Right lobe of liver (tissue), 6 donors: ENCODE data around the gene NLRC5. TPM values are rescaled to one million over a fixed set of nuclear protein-coding genes. Genes with fewer than 3 reads are reported as not detected.

Source experiments
- ATAC-seq, 4 donors: fragments of 200-7000 bp; cut with Tn5 transposase; one replicate each; pipeline ENCODE4 v1.9.1; 2020; ENCODE audit warnings: mild to moderate bottlenecking in 4 of 4, moderate library complexity in 4 of 4
- DNase-seq, 3 donors: peaks; one replicate each; pipeline ENCODE4 v3.0.0-alpha.2; 2020
- H3K27ac ChIP-seq, 3 donors: fragments of 200-600 bp; one replicate each; pipeline ENCODE4 v1.8.0; 2022
- H3K27me3 ChIP-seq, 2 donors: fragments of 200-600 bp; one replicate each; pipeline ENCODE4 v1.8.0; 2022
- H3K36me3 ChIP-seq, 4 donors: fragments of 200-600 bp; sonication (generic) in 1 of 4; one replicate each; pipeline versions ENCODE4 v1.5.1 to v1.8.0; 2017 to 2022; ENCODE audit warnings: control low read depth in 1 of 4
- H3K4me1 ChIP-seq, 4 donors: fragments of 200-600 bp; sonication (generic) in 1 of 4; one replicate each; pipeline versions ENCODE4 v1.5.1 to v1.8.0; 2017 to 2022; ENCODE audit warnings: control low read depth in 1 of 4
- H3K4me3 ChIP-seq, 3 donors: fragments of 200-600 bp; one replicate each; pipeline ENCODE4 v1.8.0; 2022
- H3K9me3 ChIP-seq, 4 donors: fragments of 200-600 bp; sonication (generic) in 1 of 4; one replicate each; pipeline versions ENCODE4 v1.5.1 to v1.8.0; 2017 to 2022; ENCODE audit warnings: control low read depth in 1 of 4
- POLR2A ChIP-seq: fragments of 450-650 bp; IDR thresholded peaks from one replicate; pipeline ENCODE4 v1.6.1; 2017; ENCODE audit warnings: antibody characterized with exemption, mild to moderate bottlenecking
- WGBS: methylation state at CpG from one replicate; pipeline ENCODE4 v1.1.6; 2018; ENCODE audit warnings: low coverage, low lambda C conversion rate; ENCODE audit not compliant: insufficient coverage; ENCODE audit errors: missing lambda C conversion rate; 5-methylcytosine and 5-hydroxymethylcytosine counted together
- intact Hi-C, 2 donors: fragments of 100-400 bp; cut with DNase I; formaldehyde crosslinking; loops; one replicate each; pipeline versions ENCODE4 v1.11.2 to v1.14.1; 2022
- total RNA-seq, 6 experiments: library from RNA; depleted of rRNA in 2 of 6; stranded (reverse); fragments of >200 nt in 2 of 6; fragmentation: NEBNext Ultra II Directional in 3 of 6; extraction: Animal tissue kit (Norgen Biotek cat#: 25700) in 3 of 6; gene quantifications; one replicate each; pipeline versions ENCODE4 v1.1.0 to v1.2.4, GENCODE V29; 2016 to 2023
- TF ChIP-seq, protein P1 (sequence below), 4 donors: fragments of 200-600 bp in 3 of 4; fragments of 450-650 bp in 1 of 4; IDR thresholded peaks; one replicate each; pipeline versions ENCODE4 v1.5.1 to v1.8.0; 2016 to 2022; ENCODE audit warnings: antibody characterized with exemption in 4 of 4, mild to moderate bottlenecking in 2 of 4
- donor health status: DM: no; HTN: yes; CAD: no.
- donor health status: DM: no; HTN: no; CAD: no.
- donor health status: DM: no; HTN: no; CAD: no.
- donor health status: DM: no; HTN: yes; CAD: no.
- donor health status: DM: no; HTN: yes; CAD: no.

Gene NLRC5
- total RNA-seq, 6 experiments from 2014 or later, result 4.6 to 25.2 (median 13.3) TPM

DNA sequence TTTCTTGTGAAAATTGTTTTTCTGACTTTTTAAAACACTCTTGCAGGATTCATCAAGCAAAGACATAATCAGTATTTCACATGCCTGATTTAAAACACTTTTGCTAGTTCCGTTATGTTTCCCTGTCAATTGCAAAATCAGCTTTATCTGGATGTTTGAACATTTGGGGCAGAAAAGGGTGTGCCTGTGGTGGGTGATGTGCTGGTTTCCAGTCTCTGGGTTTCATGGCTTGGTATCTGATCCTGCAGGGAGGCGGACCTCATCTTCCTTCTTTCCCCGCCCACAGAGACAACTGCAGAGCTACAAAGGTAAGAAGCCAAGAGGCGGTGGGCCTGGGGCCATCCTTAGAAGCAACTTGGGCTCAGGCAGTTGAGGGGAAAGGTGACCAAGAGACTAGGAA, 41.8 kb downstream of the NLRC5 start:
- DNase-seq (peak in 1 of 3 donors; percentile 20), ATAC-seq (no peak)
- Histone ChIP-seq H3K4me1 (no peaks in the 10 kb centered on the region), H3K4me3 (no peak overlapping the region), H3K9me3 (no peaks in the 10 kb centered on the region), H3K27ac (no peak overlapping the region), H3K27me3 (no peaks in the 10 kb centered on the region), H3K36me3 (no peaks in the 10 kb centered on the region)
- intact Hi-C loops, result no loop called here
- TF ChIP-seq POLR2A, result no peak
- TF ChIP-seq, protein P1, sequence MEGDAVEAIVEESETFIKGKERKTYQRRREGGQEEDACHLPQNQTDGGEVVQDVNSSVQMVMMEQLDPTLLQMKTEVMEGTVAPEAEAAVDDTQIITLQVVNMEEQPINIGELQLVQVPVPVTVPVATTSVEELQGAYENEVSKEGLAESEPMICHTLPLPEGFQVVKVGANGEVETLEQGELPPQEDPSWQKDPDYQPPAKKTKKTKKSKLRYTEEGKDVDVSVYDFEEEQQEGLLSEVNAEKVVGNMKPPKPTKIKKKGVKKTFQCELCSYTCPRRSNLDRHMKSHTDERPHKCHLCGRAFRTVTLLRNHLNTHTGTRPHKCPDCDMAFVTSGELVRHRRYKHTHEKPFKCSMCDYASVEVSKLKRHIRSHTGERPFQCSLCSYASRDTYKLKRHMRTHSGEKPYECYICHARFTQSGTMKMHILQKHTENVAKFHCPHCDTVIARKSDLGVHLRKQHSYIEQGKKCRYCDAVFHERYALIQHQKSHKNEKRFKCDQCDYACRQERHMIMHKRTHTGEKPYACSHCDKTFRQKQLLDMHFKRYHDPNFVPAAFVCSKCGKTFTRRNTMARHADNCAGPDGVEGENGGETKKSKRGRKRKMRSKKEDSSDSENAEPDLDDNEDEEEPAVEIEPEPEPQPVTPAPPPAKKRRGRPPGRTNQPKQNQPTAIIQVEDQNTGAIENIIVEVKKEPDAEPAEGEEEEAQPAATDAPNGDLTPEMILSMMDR (IDR thresholded peaks at IDR 0.05), result no peak
- 75% methylated on average over 3 of the region's 4 CpGs for WGBS

DNA sequence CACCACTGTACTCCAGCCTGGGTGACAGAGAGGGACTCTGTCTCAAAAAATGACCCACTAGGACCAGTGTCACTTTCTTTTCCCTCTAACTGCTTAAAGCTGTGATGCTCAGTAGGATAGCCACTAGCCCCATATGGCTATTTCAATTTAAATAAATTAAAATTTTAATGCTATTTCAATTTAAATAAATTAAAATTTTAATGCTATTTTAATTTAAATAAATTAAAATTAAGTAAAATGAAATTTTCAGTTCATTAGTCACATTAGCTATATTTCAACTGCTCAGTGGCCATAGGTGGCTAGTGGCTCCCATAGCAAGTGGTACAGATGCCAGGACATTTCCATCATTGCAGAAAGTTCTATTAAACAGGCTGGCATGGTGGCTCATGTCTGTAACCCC, 43.0 kb downstream of the NLRC5 start:
- Histone ChIP-seq H3K4me3 (no peak overlapping the region), H3K27me3 (no peaks in the 10 kb centered on the region), H3K36me3 (no peaks in the 10 kb centered on the region), H3K9me3 (no peaks in the 10 kb centered on the region), H3K27ac (no peak overlapping the region), H3K4me1 (no peaks in the 10 kb centered on the region)
- TF ChIP-seq POLR2A, result no peak
- TF ChIP-seq, protein P1 (IDR thresholded peaks at IDR 0.05), result no peak
- intact Hi-C loops, result no loop called here
- ATAC-seq (no peak), DNase-seq (no peak)

DNA sequence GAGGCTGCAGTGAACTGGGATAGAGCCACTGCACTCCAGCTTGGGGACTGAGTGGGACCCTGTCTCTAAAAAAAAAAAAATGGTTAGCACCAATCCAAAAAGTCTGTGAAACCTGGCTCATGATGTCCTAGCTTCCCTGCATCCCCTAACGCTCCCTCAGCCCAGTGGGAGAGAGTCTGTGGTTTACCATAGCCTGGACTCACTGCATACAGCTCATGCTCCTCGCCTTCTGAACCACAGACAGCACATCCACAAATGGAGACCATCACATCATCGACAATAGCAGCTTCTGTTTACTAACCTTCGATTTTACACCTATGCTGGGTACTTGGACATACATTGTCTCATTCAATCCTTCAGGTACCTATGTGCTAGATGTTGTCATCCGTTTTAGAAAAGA, 43.6 kb downstream of the NLRC5 start:
- 79% methylated on average over 5 of the region's 5 CpGs for WGBS
- no peak for TF ChIP-seq POLR2A
- TF ChIP-seq, protein P1 (IDR thresholded peaks at IDR 0.05), result no peak
- intact Hi-C loops, result no loop called here

DNA sequence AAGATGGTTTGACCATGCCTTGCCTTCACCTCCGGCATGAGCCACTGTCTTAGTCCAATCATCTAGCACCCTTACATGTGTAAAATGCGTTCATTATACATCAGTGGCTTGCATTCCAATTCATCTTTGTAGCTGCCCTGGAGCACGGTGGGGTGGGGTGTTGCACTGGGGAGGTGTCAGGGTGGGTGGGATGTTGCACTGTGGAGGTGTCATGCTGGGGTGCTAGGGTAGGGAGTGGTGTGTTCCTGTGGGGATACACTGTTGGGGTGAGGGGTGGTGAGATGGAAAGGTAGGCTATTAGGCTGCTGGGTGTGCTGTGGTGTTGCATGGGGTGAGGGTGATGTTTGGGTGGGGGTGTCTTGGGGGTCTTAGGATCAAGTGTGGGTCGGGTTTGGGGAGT, 47.0 kb downstream of the NLRC5 start:
- Histone ChIP-seq H3K27me3 (no peaks in the 10 kb centered on the region), H3K4me3 (no peak overlapping the region), H3K27ac (no peak overlapping the region), H3K36me3 (no peaks in the 10 kb centered on the region), H3K9me3 (no peaks in the 10 kb centered on the region), H3K4me1 (no peaks in the 10 kb centered on the region)
- DNase-seq (no peak), ATAC-seq (no peak)
- TF ChIP-seq, protein P1 (IDR thresholded peaks at IDR 0.05), result no peak
- no peak for TF ChIP-seq POLR2A
- intact Hi-C loops, result no loop called here
- WGBS, result 77% methylated on average over 3 of the region's 4 CpGs

More for the DNA sequence above, 43.6 kb downstream of the NLRC5 start:
- no peaks in the 10 kb centered on the region for H3K27me3 ChIP-seq
- no peak for DNase-seq
- H3K4me3 ChIP-seq, result no peak overlapping the region
- no peaks in the 10 kb centered on the region for H3K4me1 ChIP-seq
- H3K9me3 ChIP-seq, result no peaks in the 10 kb centered on the region
- H3K27ac ChIP-seq, result no peak overlapping the region
- no peak for ATAC-seq
- H3K36me3 ChIP-seq, result no peaks in the 10 kb centered on the region

DNA sequence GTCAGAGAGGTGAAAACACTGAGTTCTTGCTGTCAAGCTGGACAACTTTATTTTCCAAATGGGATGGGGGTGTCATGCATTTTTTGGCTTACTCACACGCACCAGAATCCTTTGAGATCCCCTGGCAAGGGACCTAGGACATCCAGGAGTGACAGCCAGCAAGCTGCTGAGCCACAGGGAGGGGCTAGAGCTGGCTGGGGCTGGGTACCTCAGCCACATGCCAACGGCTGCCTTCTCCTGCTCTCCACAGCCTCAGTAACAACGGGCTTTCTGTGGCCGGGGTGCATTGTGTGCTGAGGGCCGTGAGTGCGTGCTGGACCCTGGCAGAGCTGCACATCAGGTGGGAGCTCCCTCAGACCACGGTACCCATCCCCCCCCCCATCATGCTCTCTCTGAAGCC, 47.6 kb downstream of the NLRC5 start:
- intact Hi-C loops, result no loop called here
- H3K4me1 ChIP-seq, result no peaks in the 10 kb centered on the region
- no peaks in the 10 kb centered on the region for H3K36me3 ChIP-seq
- DNase-seq (no peak), ATAC-seq (no peak)
- no peak for TF ChIP-seq POLR2A
- TF ChIP-seq, protein P1 (IDR thresholded peaks at IDR 0.05), result no peak
- 67% methylated on average over 1 of the region's 7 CpGs for WGBS
- H3K27me3 ChIP-seq, result no peaks in the 10 kb centered on the region
- H3K27ac ChIP-seq, result no peak overlapping the region
- H3K4me3 ChIP-seq, result no peak overlapping the region
- H3K9me3 ChIP-seq, result no peaks in the 10 kb centered on the region
